ENCODE results near the gene GINS3. TPM values are rescaled to one million over a fixed set of nuclear protein-coding genes. Genes with fewer than 3 reads are reported as not detected.
"Not testable (repeated sequence)": the region's sequence is repeated elsewhere in the genome, so short reads cannot be mapped to it uniquely, and the experiment has no call there.

GINS3 gene
- polyA plus RNA-seq, 3 donors, result 0.79 to 1.8 (median 1.4) TPM

DNA sequence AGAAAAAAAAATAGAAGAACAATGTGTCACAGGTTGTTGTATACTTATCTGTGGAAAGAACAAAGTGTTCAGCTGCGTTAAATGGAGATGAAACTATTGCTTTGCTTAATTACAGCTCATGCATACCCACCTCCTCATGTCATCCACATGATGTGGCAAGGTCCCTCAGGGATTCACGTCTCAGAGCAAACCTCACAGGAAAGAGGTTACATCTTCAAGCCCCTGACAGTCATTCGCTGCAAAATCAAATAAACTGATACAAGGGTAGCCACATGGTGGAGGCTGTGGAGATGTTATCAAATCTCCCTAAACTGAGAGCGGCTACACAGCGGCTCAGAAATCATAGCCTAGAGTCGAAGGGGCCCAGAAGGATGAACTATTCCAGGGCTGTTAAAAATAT, 21.1 kb downstream of the GINS3 start:
- no peaks in the 10 kb centered on the region for H3K27me3 ChIP-seq (ENCODE audit: control insufficient read depth in 2 of 2, insufficient read depth in 2 of 2, low read length in 2 of 2)
- peaks cover 10% of the 10 kb centered on the region for H3K4me1 Mint-ChIP-seq
- no peaks in the 10 kb centered on the region for H3K36me3 ChIP-seq (replicated peaks in 1 of 2; ENCODE audit: control insufficient read depth in 1 of 2, insufficient read depth in 2 of 2, low read length in 2 of 2)
- 95% methylated on average over 3 of the region's 6 CpGs for WGBS (ENCODE audit: insufficient coverage)
- H2AFZ ChIP-seq (ENCODE audit: insufficient read depth, low read depth, low read length, poor library complexity, severe bottlenecking), result no peak overlapping the region
- intact Hi-C loops (cut with micrococcal nuclease), result no loop called here
- DNase-seq, result no peak
- no peaks in the 10 kb centered on the region for H3K9me3 ChIP-seq (replicated peaks in 1 of 2; ENCODE audit: control insufficient read depth in 1 of 2, insufficient read depth in 1 of 2, low read length in 2 of 2)
- no peak overlapping the region for H3K4me2 ChIP-seq (replicated peaks; ENCODE audit: extremely low read depth, low read length, poor library complexity, severe bottlenecking)
- no peaks in the 10 kb centered on the region for H3K79me2 ChIP-seq (ENCODE audit: insufficient read depth, low read length)
- peaks cover 9 to 14% of the 10 kb centered on the region in 2 donors for H3K4me1 ChIP-seq (ENCODE audit: control insufficient read depth in 1 of 2, insufficient read depth in 2 of 2, low read length in 2 of 2)
- H3K9ac ChIP-seq (ENCODE audit: insufficient read depth, low read length, poor library complexity, severe bottlenecking), result no peak overlapping the region
- H3K9me3 Mint-ChIP-seq, result peaks cover 0 to 4% (median 0%) of the 10 kb centered on the region in 7 donors
- TF ChIP-seq, protein P1, sequence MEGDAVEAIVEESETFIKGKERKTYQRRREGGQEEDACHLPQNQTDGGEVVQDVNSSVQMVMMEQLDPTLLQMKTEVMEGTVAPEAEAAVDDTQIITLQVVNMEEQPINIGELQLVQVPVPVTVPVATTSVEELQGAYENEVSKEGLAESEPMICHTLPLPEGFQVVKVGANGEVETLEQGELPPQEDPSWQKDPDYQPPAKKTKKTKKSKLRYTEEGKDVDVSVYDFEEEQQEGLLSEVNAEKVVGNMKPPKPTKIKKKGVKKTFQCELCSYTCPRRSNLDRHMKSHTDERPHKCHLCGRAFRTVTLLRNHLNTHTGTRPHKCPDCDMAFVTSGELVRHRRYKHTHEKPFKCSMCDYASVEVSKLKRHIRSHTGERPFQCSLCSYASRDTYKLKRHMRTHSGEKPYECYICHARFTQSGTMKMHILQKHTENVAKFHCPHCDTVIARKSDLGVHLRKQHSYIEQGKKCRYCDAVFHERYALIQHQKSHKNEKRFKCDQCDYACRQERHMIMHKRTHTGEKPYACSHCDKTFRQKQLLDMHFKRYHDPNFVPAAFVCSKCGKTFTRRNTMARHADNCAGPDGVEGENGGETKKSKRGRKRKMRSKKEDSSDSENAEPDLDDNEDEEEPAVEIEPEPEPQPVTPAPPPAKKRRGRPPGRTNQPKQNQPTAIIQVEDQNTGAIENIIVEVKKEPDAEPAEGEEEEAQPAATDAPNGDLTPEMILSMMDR (IDR thresholded peaks at IDR 0.05), result no peak
- no peak overlapping the region for H3K4me3 ChIP-seq (replicated peaks in 1 of 3; ENCODE audit: low read depth in 2 of 3, low read length in 3 of 3)
- H3K27me3 Mint-ChIP-seq (ENCODE audit: low read depth in 3 of 3), result peaks cover 8 to 14% (median 12%) of the 10 kb centered on the region in 3 donors
- peak overlapping the region in 2 of 7 donors; percentile 7 to 54 for H3K27ac Mint-ChIP-seq
- no peaks in the 10 kb centered on the region for H3K36me3 Mint-ChIP-seq
- no peaks in the 10 kb centered on the region for H4K20me1 ChIP-seq (ENCODE audit: insufficient read depth, low read length)
- H3K4me3 Mint-ChIP-seq, result no peak overlapping the region
- no peak overlapping the region for H3K27ac ChIP-seq (ENCODE audit: low read depth in 1 of 2, low read length in 2 of 2)

DNA sequence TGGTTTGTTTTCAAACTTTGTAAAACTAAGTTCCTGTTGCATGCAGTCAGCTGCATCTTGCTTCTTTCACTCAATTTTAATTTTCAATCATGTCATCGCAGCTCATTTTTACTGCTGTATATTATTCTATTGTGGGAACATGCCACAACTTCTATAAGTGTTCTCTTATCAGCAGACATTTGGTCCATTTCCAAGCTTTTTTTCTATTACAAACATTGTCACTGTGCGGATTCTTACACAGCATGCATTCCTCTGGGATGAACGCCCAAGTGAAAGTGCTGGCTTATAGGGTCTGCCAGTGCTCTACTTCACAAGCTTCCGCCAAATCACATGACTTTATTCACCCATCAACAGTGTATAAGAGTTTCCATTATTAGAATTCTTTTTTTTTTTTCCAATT, 22.7 kb downstream of the GINS3 start:
- H3K9ac ChIP-seq (ENCODE audit: insufficient read depth, low read length, poor library complexity, severe bottlenecking), result no peak overlapping the region
- no peaks in the 10 kb centered on the region for H4K20me1 ChIP-seq (ENCODE audit: insufficient read depth, low read length)
- Mint-ChIP-seq H3K27me3 (ENCODE audit: low read depth in 3 of 3) (peaks cover 16 to 19% (median 16%) of the 10 kb centered on the region in 3 donors), H3K4me1 (peaks cover 10% of the 10 kb centered on the region), H3K27ac (no peak overlapping the region), H3K36me3 (no peaks in the 10 kb centered on the region), H3K4me3 (no peak overlapping the region), H3K9me3 (peaks cover 0 to 4% (median 0%) of the 10 kb centered on the region in 7 donors)
- H3K4me2 ChIP-seq (replicated peaks; ENCODE audit: extremely low read depth, low read length, poor library complexity, severe bottlenecking), result no peak overlapping the region
- intact Hi-C loops (cut with micrococcal nuclease), result no loop called here
- TF ChIP-seq, protein P1 (IDR thresholded peaks at IDR 0.05), result no peak
- no peaks in the 10 kb centered on the region for H3K36me3 ChIP-seq (replicated peaks in 1 of 2; ENCODE audit: control insufficient read depth in 1 of 2, insufficient read depth in 2 of 2, low read length in 2 of 2)
- peaks cover 9 to 14% of the 10 kb centered on the region in 2 donors for H3K4me1 ChIP-seq (ENCODE audit: control insufficient read depth in 1 of 2, insufficient read depth in 2 of 2, low read length in 2 of 2)
- H3K79me2 ChIP-seq (ENCODE audit: insufficient read depth, low read length), result no peaks in the 10 kb centered on the region
- no peak overlapping the region for H2AFZ ChIP-seq (ENCODE audit: insufficient read depth, low read depth, low read length, poor library complexity, severe bottlenecking)
- H3K4me3 ChIP-seq (replicated peaks in 1 of 3; ENCODE audit: low read depth in 2 of 3, low read length in 3 of 3), result no peak overlapping the region
- H3K27ac ChIP-seq (ENCODE audit: low read depth in 1 of 2, low read length in 2 of 2), result no peak overlapping the region
- H3K9me3 ChIP-seq (replicated peaks in 1 of 2; ENCODE audit: control insufficient read depth in 1 of 2, insufficient read depth in 1 of 2, low read length in 2 of 2), result no peaks in the 10 kb centered on the region
- no peaks in the 10 kb centered on the region for H3K27me3 ChIP-seq (ENCODE audit: control insufficient read depth in 2 of 2, insufficient read depth in 2 of 2, low read length in 2 of 2)
- WGBS (ENCODE audit: insufficient coverage), result no CpG with 5 or more reads among the region's 4 CpGs
- DNase-seq, result no peak

DNA sequence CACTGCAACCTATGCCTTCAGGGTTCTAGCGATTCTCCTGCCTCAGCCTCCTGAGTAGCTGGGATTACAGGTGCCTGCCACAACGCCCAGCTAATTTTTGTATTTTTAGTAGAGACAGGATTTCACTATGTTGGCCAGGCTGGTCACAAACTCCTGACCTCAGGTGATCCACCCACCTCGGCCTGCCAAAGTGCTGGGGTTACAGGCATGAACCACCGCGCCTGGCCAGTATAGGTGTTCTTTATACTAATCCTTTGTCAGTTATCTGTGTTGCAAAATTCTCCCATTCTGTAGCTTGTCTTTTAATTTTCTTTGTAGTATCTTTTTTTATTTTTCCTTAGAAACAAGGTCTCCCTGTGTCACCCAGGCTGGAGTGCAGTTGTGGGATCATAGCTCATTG, 23.7 kb downstream of the GINS3 start:
- H3K36me3 Mint-ChIP-seq; H3K4me3 ChIP-seq (replicated peaks in 1 of 3; ENCODE audit: low read depth in 2 of 3, low read length in 3 of 3); H3K27me3 ChIP-seq (ENCODE audit: control insufficient read depth in 2 of 2, insufficient read depth in 2 of 2, low read length in 2 of 2); H2AFZ ChIP-seq (ENCODE audit: insufficient read depth, low read depth, low read length, poor library complexity, severe bottlenecking); H3K27ac ChIP-seq (ENCODE audit: low read depth in 1 of 2, low read length in 2 of 2); DNase-seq; H3K79me2 ChIP-seq (ENCODE audit: insufficient read depth, low read length); H3K9me3 Mint-ChIP-seq; H3K4me2 ChIP-seq (replicated peaks; ENCODE audit: extremely low read depth, low read length, poor library complexity, severe bottlenecking); intact Hi-C loops (cut with micrococcal nuclease); H4K20me1 ChIP-seq (ENCODE audit: insufficient read depth, low read length); H3K36me3 ChIP-seq (replicated peaks in 1 of 2; ENCODE audit: control insufficient read depth in 1 of 2, insufficient read depth in 2 of 2, low read length in 2 of 2); H3K4me3 Mint-ChIP-seq; H3K27ac Mint-ChIP-seq; H3K9ac ChIP-seq (ENCODE audit: insufficient read depth, low read length, poor library complexity, severe bottlenecking); H3K9me3 ChIP-seq (replicated peaks in 1 of 2; ENCODE audit: control insufficient read depth in 1 of 2, insufficient read depth in 1 of 2, low read length in 2 of 2): not testable (repeated sequence)
- H3K27me3 Mint-ChIP-seq (ENCODE audit: low read depth in 3 of 3), result peaks cover 21 to 27% (median 26%) of the 10 kb centered on the region in 3 donors
- peaks cover 9 to 15% of the 10 kb centered on the region in 2 donors for H3K4me1 ChIP-seq (ENCODE audit: control insufficient read depth in 1 of 2, insufficient read depth in 2 of 2, low read length in 2 of 2)
- H3K4me1 Mint-ChIP-seq, result peaks cover 13% of the 10 kb centered on the region
- WGBS (ENCODE audit: insufficient coverage), result 100% methylated on average over 2 of the region's 5 CpGs
